Tibial nerve (tissue), 4 donors: ENCODE data around the gene CHRNA10.

Experiments used
- CTCF ChIP-seq, 5 experiments: fragments of 200-600 bp in 3 of 5; fragments of 450-650 bp in 2 of 5; sonication (generic) in 3 of 5; IDR thresholded peaks; one replicate each; pipeline ENCODE4 v1.5.1; 2016 to 2019; ENCODE audit warnings: antibody characterized with exemption in 5 of 5, mild to moderate bottlenecking in 3 of 5, moderate library complexity in 2 of 5
- EP300 ChIP-seq, 2 donors: sonication (generic); formaldehyde crosslinking; IDR thresholded peaks; one replicate each; pipeline ENCODE4 v1.6.1; 2017; ENCODE audit warnings: antibody characterized with exemption in 2 of 2, mild to moderate bottlenecking in 1 of 2
- POLR2A ChIP-seq, 2 donors: fragments of 450-650 bp; IDR thresholded peaks; one replicate each; pipeline ENCODE4 v1.6.1; 2017; ENCODE audit warnings: antibody characterized with exemption in 2 of 2, mild to moderate bottlenecking in 2 of 2, moderate library complexity in 2 of 2

DNA sequence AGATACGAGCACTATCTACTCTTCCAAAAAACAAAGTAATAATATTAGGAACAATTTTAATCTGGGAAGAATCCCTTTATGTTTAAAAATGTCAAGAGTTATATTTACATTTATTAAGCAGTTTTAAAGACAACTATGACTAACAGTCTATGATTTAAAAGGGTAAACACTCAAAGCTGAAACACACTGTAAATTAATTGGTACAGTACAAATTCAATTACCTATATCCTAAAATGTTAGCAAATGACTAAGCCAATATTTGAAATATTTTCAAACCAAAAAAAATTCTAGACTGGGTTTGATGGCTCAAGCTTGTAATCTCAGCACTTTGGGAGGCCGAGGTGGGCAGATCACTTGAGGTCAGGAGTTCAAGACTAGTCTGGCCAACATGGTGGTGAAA, 36.0 kb upstream of the CHRNA10 start:
- no peak for TF ChIP-seq CTCF (IDR thresholded peaks at IDR 0.05)
- TF ChIP-seq POLR2A (IDR thresholded peaks at IDR 0.05): no peak
- no peak for TF ChIP-seq EP300 (IDR thresholded peaks at IDR 0.05)
